Measurements from ENCODE around the gene TMPO. TPM values are rescaled to one million over a fixed set of nuclear protein-coding genes. Genes with fewer than 3 reads are reported as not detected.
"Not testable (repeated sequence)": the region's sequence is repeated elsewhere in the genome, so short reads cannot be mapped to it uniquely, and the experiment has no call there.

Gene TMPO
- total and polyA plus RNA-seq, 5 donors from 2014 or later = 40.3 to 105 (median 62.4) TPM

DNA sequence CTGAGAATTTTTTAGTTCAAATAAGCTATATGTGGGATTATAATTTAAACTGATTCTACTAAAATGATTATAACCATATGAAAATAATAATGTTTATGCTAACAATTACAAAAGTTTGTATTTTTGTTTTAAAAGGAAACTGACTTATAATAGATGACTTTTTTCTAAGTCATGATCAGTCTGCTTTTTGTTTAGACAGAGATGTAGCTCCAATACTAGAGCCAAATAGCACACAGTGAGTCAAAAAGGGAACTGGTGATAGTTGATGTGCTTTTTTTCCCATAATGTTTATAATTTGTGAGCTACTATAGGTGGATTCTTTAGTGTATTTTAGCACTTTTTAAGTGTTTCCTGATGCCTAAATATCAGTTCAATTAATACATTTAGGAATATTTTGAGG lies 28.3 kb downstream of the TMPO start:
- Mint-ChIP-seq H3K27ac (peak overlapping the region in 1 of 3 donors; percentile 49), H3K4me3 (no peak overlapping the region), H3K9me3 (no peaks in the 10 kb centered on the region), H3K4me1 (peaks cover 2 to 19% (median 12%) of the 10 kb centered on the region in 4 donors), H3K36me3 (peaks cover 30% of the 10 kb centered on the region), H3K27me3 (no peaks in the 10 kb centered on the region)
- no peak for DNase-seq
- Histone ChIP-seq H3K4me3 (ENCODE audit: low read depth, low read length) (no peak overlapping the region), H3K36me3 (ENCODE audit: control insufficient read depth, insufficient read depth, low read length) (peaks cover 75% of the 10 kb centered on the region), H3K4me1 (ENCODE audit: control insufficient read depth, insufficient read depth, low read length, poor library complexity, severe bottlenecking) (no peaks in the 10 kb centered on the region), H3K27me3 (ENCODE audit: control insufficient read depth, insufficient read depth, low read length) (no peaks in the 10 kb centered on the region), H3K9me3 (ENCODE audit: control insufficient read depth in 2 of 2, low read length in 2 of 2) (no peaks in the 10 kb centered on the region), H3K27ac (ENCODE audit: insufficient read depth, low read length, poor library complexity, severe bottlenecking) (no peak overlapping the region)
- no peak for ATAC-seq (ENCODE audit: low read depth in 2 of 2)

DNA sequence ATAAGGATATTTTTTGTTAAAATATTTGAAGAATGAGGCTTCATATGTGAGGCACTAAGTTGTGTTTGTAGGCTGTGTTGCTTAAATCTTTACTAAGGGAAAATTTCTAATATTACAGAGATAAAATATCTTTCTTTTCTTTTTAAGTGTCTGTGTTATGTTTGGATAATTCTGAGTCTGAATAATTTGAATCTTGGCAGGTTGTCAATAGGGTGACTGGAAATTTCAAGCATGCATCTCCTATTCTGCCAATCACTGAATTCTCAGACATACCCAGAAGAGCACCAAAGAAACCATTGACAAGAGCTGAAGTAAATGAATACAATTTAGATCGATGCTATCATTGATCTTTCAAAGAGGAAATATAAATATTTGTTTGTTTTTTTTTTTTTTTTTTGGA lies 29.4 kb downstream of the TMPO start:
- Mint-ChIP-seq H3K9me3 (no peaks in the 10 kb centered on the region), H3K4me3 (no peak overlapping the region), H3K27me3 (no peaks in the 10 kb centered on the region), H3K4me1 (peaks cover 2 to 19% (median 12%) of the 10 kb centered on the region in 4 donors), H3K36me3 (peaks cover 30% of the 10 kb centered on the region), H3K27ac (no peak overlapping the region)
- no peak for DNase-seq
- H3K36me3 ChIP-seq (ENCODE audit: control insufficient read depth, insufficient read depth, low read length) = peaks cover 73% of the 10 kb centered on the region
- no peaks in the 10 kb centered on the region for H3K4me1 ChIP-seq (ENCODE audit: control insufficient read depth, insufficient read depth, low read length, poor library complexity, severe bottlenecking)
- H3K9me3 ChIP-seq (ENCODE audit: control insufficient read depth in 2 of 2, low read length in 2 of 2) = no peaks in the 10 kb centered on the region
- no peaks in the 10 kb centered on the region for H3K27me3 ChIP-seq (ENCODE audit: control insufficient read depth, insufficient read depth, low read length)
- no peak overlapping the region for H3K4me3 ChIP-seq (ENCODE audit: low read depth, low read length)
- peak overlapping the region; percentile 5 for H3K27ac ChIP-seq (ENCODE audit: insufficient read depth, low read length, poor library complexity, severe bottlenecking)
- no peak for ATAC-seq (ENCODE audit: low read depth in 2 of 2)

DNA sequence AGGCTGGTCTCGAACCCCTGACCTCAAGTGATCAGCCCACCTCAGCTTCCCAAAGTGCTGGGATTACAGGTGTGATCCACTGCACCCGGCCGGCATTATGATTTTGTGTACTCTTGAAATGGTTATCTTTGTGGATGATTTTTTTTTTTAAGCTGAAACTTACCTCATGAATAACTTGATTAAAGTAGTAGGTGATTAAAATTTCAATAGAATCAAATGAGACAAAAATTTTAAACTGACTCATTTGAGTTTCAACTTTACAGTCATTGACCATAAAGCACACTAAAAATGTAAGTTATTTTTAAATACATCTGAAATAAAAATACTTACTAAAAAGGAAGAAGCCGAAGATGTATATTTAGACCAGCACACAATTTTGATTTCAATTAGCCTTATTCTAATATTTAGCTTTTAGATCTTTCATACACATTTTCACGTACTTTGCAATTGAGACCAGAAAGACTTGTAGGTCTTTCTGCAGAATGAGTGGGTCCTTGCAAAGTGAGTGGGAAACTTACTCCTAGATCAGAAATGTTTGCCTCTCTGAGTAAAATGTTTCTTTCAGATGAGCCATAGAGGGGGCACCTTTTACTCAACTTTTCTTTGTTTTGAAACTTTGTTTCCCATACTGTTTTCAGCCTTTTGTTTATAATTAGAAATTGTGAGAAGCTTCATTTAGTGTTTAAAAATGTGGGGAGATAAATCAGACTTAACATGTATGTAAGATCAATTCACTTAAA lies 34.2 kb downstream of the TMPO start:
- H3K4me3 Mint-ChIP-seq = no peak overlapping the region
- H3K27ac Mint-ChIP-seq = no peak overlapping the region
- Histone ChIP-seq H3K27ac (ENCODE audit: insufficient read depth, low read length, poor library complexity, severe bottlenecking) (no peak overlapping the region), H3K27me3 (ENCODE audit: control insufficient read depth, insufficient read depth, low read length) (no peaks in the 10 kb centered on the region), H3K9me3 (ENCODE audit: control insufficient read depth in 2 of 2, low read length in 2 of 2) (no peaks in the 10 kb centered on the region), H3K4me3 (ENCODE audit: low read depth, low read length) (no peak overlapping the region), H3K4me1 (ENCODE audit: control insufficient read depth, insufficient read depth, low read length, poor library complexity, severe bottlenecking) (no peaks in the 10 kb centered on the region), H3K36me3 (ENCODE audit: control insufficient read depth, insufficient read depth, low read length) (peaks cover 51% of the 10 kb centered on the region)
- no peak for ATAC-seq (ENCODE audit: low read depth in 2 of 2)
- peaks cover 34% of the 10 kb centered on the region for H3K36me3 Mint-ChIP-seq
- no peaks in the 10 kb centered on the region for H3K27me3 Mint-ChIP-seq
- H3K9me3 Mint-ChIP-seq = no peaks in the 10 kb centered on the region
- no peak for DNase-seq
- peaks cover 0 to 4% (median 0%) of the 10 kb centered on the region in 4 donors for H3K4me1 Mint-ChIP-seq

DNA sequence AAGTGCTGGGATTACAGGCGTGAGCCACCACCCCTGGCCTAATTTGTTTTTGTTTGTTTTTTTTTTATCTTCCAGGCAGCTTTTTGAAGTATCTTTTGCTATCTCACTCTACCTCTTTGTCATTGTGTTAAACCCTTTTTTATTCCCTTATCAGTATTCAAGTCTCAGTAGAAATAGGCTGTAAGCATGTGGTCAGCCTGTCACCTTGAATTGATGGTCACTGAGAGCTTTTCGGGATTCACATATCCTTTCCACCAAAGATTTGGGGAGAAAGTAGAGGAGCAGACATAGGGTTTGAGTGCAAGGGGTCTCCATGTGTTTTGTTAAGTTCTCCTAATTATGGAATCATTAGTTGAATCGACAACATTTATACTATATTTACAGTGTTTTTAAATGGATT lies 36.4 kb downstream of the TMPO start:
- H3K4me3 ChIP-seq (ENCODE audit: low read depth, low read length) = no peak overlapping the region
- Mint-ChIP-seq H3K27me3 (no peaks in the 10 kb centered on the region), H3K9me3 (no peaks in the 10 kb centered on the region), H3K4me3 (no peak overlapping the region), H3K27ac (peak overlapping the region in 1 of 3 donors; percentile 10), H3K36me3 (peaks cover 34% of the 10 kb centered on the region), H3K4me1 (peaks cover 0 to 5% (median 0%) of the 10 kb centered on the region in 4 donors)
- no peaks in the 10 kb centered on the region for H3K27me3 ChIP-seq (ENCODE audit: control insufficient read depth, insufficient read depth, low read length)
- no peaks in the 10 kb centered on the region for H3K9me3 ChIP-seq (ENCODE audit: control insufficient read depth in 2 of 2, low read length in 2 of 2)
- no peak overlapping the region for H3K27ac ChIP-seq (ENCODE audit: insufficient read depth, low read length, poor library complexity, severe bottlenecking)
- H3K4me1 ChIP-seq (ENCODE audit: control insufficient read depth, insufficient read depth, low read length, poor library complexity, severe bottlenecking) = no peaks in the 10 kb centered on the region
- ATAC-seq (ENCODE audit: low read depth in 2 of 2) (no peak), DNase-seq (no peak)
- peaks cover 37% of the 10 kb centered on the region for H3K36me3 ChIP-seq (ENCODE audit: control insufficient read depth, insufficient read depth, low read length)

DNA sequence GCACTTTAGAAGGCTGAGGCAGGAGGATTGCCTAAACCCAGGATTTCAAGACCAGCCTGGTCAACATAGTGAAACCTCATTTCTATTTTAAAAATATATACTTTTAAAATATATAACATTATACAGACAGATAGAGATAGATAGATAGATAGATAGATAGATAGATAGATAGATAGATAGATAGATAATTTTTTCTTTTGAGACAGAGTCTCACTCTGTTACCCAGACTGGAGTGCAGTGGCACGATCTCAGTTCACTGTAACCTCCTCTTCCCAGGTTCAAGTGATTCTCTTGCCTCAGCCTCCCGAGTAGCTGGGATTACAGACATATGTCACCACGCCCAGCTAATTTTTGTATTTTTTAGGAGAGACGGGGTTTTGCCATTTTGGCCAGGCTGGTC lies 42.7 kb downstream of the TMPO start:
- ATAC-seq (ENCODE audit: low read depth in 2 of 2); H3K4me1 Mint-ChIP-seq; H3K36me3 Mint-ChIP-seq; H3K27ac ChIP-seq (ENCODE audit: insufficient read depth, low read length, poor library complexity, severe bottlenecking); H3K27ac Mint-ChIP-seq; H3K4me1 ChIP-seq (ENCODE audit: control insufficient read depth, insufficient read depth, low read length, poor library complexity, severe bottlenecking); H3K9me3 Mint-ChIP-seq; DNase-seq; H3K27me3 ChIP-seq (ENCODE audit: control insufficient read depth, insufficient read depth, low read length); H3K27me3 Mint-ChIP-seq; H3K9me3 ChIP-seq (ENCODE audit: control insufficient read depth in 2 of 2, low read length in 2 of 2); H3K36me3 ChIP-seq (ENCODE audit: control insufficient read depth, insufficient read depth, low read length); H3K4me3 ChIP-seq (ENCODE audit: low read depth, low read length); H3K4me3 Mint-ChIP-seq: not testable (repeated sequence)

DNA sequence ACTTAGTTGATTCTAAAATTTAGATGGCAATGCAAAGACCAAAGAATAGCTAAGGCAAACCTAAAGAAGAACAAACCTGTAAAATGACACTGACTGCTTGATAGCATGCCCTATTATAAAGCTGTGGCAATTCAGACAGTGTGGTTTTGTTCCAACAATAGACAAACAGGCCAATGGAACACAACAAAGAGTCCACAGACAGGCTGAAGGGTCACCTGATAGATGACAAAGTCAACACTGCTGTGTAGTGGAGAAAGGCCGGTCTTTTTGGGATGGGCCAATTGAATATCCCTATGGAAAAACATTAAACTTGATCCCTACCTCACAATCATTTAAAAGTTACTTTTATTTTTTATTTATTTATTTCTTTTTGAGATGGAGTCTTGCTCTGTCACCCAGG lies 44.3 kb downstream of the TMPO start:
- no peak overlapping the region for H3K27ac Mint-ChIP-seq
- DNase-seq (no peak), ATAC-seq (ENCODE audit: low read depth in 2 of 2) (no peak)
- no peaks in the 10 kb centered on the region for H3K36me3 ChIP-seq (ENCODE audit: control insufficient read depth, insufficient read depth, low read length)
- peaks cover 0 to under 1% (median 0%) of the 10 kb centered on the region in 4 donors for H3K4me1 Mint-ChIP-seq
- H3K9me3 Mint-ChIP-seq = peaks cover 0 to 2% (median 0%) of the 10 kb centered on the region in 7 donors
- no peak overlapping the region for H3K4me3 Mint-ChIP-seq
- H3K9me3 ChIP-seq (ENCODE audit: control insufficient read depth in 2 of 2, low read length in 2 of 2) = no peaks in the 10 kb centered on the region
- no peak overlapping the region for H3K4me3 ChIP-seq (ENCODE audit: low read depth, low read length)
- no peak overlapping the region for H3K27ac ChIP-seq (ENCODE audit: insufficient read depth, low read length, poor library complexity, severe bottlenecking)
- H3K4me1 ChIP-seq (ENCODE audit: control insufficient read depth, insufficient read depth, low read length, poor library complexity, severe bottlenecking) = no peaks in the 10 kb centered on the region
- no peaks in the 10 kb centered on the region for H3K27me3 ChIP-seq (ENCODE audit: control insufficient read depth, insufficient read depth, low read length)
- no peaks in the 10 kb centered on the region for H3K36me3 Mint-ChIP-seq
- H3K27me3 Mint-ChIP-seq = peaks cover 6% of the 10 kb centered on the region

DNA sequence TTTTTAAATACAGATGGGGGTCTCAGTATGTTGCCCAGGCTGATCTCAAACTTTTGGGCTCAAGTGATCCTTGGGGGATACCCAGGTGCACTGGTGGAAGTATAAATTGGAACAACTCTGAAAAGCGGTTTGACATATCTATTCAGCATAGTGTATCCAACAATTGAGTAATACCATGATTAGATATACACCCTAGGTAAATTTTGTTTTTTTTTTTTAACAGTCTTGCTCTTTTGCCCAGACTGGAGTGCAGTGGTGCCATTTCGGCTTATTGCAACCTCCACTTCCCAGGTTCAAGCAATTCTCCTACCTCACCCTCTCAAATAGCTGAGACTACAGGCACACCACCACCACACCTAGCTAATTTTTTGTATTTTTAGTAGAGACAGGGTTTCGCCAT lies 46.5 kb downstream of the TMPO start:
- no peak overlapping the region for H3K4me3 Mint-ChIP-seq
- DNase-seq (no peak), ATAC-seq (ENCODE audit: low read depth in 2 of 2) (no peak)
- Histone ChIP-seq H3K4me1 (ENCODE audit: control insufficient read depth, insufficient read depth, low read length, poor library complexity, severe bottlenecking) (no peaks in the 10 kb centered on the region), H3K9me3 (ENCODE audit: control insufficient read depth in 2 of 2, low read length in 2 of 2) (no peaks in the 10 kb centered on the region), H3K27me3 (ENCODE audit: control insufficient read depth, insufficient read depth, low read length) (no peaks in the 10 kb centered on the region), H3K27ac (ENCODE audit: insufficient read depth, low read length, poor library complexity, severe bottlenecking) (no peak overlapping the region), H3K36me3 (ENCODE audit: control insufficient read depth, insufficient read depth, low read length) (no peaks in the 10 kb centered on the region), H3K4me3 (ENCODE audit: low read depth, low read length) (no peak overlapping the region)
- peaks cover 0 to 2% (median 0%) of the 10 kb centered on the region in 7 donors for H3K9me3 Mint-ChIP-seq
- no peaks in the 10 kb centered on the region for H3K36me3 Mint-ChIP-seq
- peaks cover 3 to 4% (median 3%) of the 10 kb centered on the region in 4 donors for H3K4me1 Mint-ChIP-seq
- peaks cover 6% of the 10 kb centered on the region for H3K27me3 Mint-ChIP-seq
- H3K27ac Mint-ChIP-seq = no peak overlapping the region

DNA sequence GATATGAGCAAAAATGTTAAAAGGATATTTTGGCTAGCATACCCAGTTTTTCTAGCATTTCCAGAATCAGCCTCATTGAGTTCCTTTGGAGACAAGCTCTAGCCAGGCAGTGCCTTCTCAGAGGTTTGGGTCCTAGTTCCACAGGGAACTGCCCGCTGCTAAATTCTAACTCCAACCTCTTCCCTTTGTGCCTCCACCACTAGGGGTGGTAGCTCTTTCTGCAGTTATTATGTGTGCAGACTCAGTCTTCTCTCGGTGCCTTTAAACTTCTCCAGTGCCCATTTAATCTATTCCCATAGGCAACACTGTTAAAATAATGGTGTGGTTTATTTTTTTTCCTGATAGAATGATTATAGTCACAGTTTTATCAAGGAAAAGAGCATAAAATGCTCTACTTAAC lies 56.6 kb downstream of the TMPO start:
- Histone ChIP-seq H3K9me3 (ENCODE audit: control insufficient read depth in 2 of 2, low read length in 2 of 2) (no peaks in the 10 kb centered on the region), H3K36me3 (ENCODE audit: control insufficient read depth, insufficient read depth, low read length) (no peaks in the 10 kb centered on the region), H3K4me1 (ENCODE audit: control insufficient read depth, insufficient read depth, low read length, poor library complexity, severe bottlenecking) (no peaks in the 10 kb centered on the region), H3K27me3 (ENCODE audit: control insufficient read depth, insufficient read depth, low read length) (no peaks in the 10 kb centered on the region), H3K27ac (ENCODE audit: insufficient read depth, low read length, poor library complexity, severe bottlenecking) (no peak overlapping the region), H3K4me3 (ENCODE audit: low read depth, low read length) (no peak overlapping the region)
- ATAC-seq (ENCODE audit: low read depth in 2 of 2) = no peak
- Mint-ChIP-seq H3K4me3 (no peak overlapping the region), H3K36me3 (peaks cover 3% of the 10 kb centered on the region), H3K27me3 (peaks cover 14% of the 10 kb centered on the region), H3K9me3 (no peaks in the 10 kb centered on the region), H3K27ac (no peak overlapping the region), H3K4me1 (peaks cover 0 to 2% (median under 1%) of the 10 kb centered on the region in 4 donors)
- DNase-seq = no peak
